ENCODE results near the gene MAML3. TPM values are rescaled to one million over a fixed set of nuclear protein-coding genes. Genes with fewer than 3 reads are reported as not detected.

MAML3 gene
- total RNA-seq, 1 experiment from 2014 or later, result 12.1 TPM

- no peaks in the 10 kb centered on the region for H3K36me3 ChIP-seq (ENCODE audit: control insufficient read depth, insufficient read depth, low read length)
- no peaks in the 10 kb centered on the region for H3K9me3 ChIP-seq
- H3K27me3 Mint-ChIP-seq (ENCODE audit: insufficient read depth, unreplicated experiment), result no peaks in the 10 kb centered on the region
- no peak overlapping the region for H3K4me3 ChIP-seq (ENCODE audit: low read depth, low read length)
- H3K9me3 Mint-ChIP-seq (ENCODE audit: unreplicated experiment), result no peaks in the 10 kb centered on the region
- DNase-seq, result no peak
- H3K4me1 Mint-ChIP-seq (ENCODE audit: low read depth, unreplicated experiment), result peaks cover 10% of the 10 kb centered on the region
- H3K27me3 ChIP-seq (replicated peaks; ENCODE audit: control insufficient read depth, insufficient read depth, low read length), result no peaks in the 10 kb centered on the region
- BruUV-seq (replicated peaks), result no TSS peak
- H3K27ac Mint-ChIP-seq (ENCODE audit: unreplicated experiment), result no peak overlapping the region
- ChIA-PET POLR2A (no interaction called here), CTCF (no interaction called here)
- peaks cover 2% of the 10 kb centered on the region; the same call in 1 of the 2 replicates for H3K4me1 ChIP-seq
- H3K36me3 Mint-ChIP-seq (ENCODE audit: insufficient read depth, unreplicated experiment), result peaks cover 4% of the 10 kb centered on the region
- intact Hi-C loops (cut with micrococcal nuclease; ENCODE audit: unreplicated experiment), result no loop called here
- TF ChIP-seq, protein P1, sequence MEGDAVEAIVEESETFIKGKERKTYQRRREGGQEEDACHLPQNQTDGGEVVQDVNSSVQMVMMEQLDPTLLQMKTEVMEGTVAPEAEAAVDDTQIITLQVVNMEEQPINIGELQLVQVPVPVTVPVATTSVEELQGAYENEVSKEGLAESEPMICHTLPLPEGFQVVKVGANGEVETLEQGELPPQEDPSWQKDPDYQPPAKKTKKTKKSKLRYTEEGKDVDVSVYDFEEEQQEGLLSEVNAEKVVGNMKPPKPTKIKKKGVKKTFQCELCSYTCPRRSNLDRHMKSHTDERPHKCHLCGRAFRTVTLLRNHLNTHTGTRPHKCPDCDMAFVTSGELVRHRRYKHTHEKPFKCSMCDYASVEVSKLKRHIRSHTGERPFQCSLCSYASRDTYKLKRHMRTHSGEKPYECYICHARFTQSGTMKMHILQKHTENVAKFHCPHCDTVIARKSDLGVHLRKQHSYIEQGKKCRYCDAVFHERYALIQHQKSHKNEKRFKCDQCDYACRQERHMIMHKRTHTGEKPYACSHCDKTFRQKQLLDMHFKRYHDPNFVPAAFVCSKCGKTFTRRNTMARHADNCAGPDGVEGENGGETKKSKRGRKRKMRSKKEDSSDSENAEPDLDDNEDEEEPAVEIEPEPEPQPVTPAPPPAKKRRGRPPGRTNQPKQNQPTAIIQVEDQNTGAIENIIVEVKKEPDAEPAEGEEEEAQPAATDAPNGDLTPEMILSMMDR (IDR thresholded peaks at IDR 0.05; ENCODE audit: insufficient read depth in 1 of 2, low read depth in 1 of 2, low read length in 1 of 2, severe bottlenecking in 1 of 2, unreplicated experiment in 1 of 2), result no peak
- no peak overlapping the region for H3K4me3 Mint-ChIP-seq (ENCODE audit: unreplicated experiment)
Observed at GRCh38 chr4:140076307-140076706, 77.7 kb downstream of the MAML3 start.

GRCh38 chr4:140071806-140072205, 82.2 kb downstream of the MAML3 start:
- Mint-ChIP-seq H3K4me3 (ENCODE audit: unreplicated experiment) (no peak overlapping the region), H3K27ac (ENCODE audit: unreplicated experiment) (no peak overlapping the region), H3K27me3 (ENCODE audit: insufficient read depth, unreplicated experiment) (no peaks in the 10 kb centered on the region), H3K9me3 (ENCODE audit: unreplicated experiment) (no peaks in the 10 kb centered on the region), H3K4me1 (ENCODE audit: low read depth, unreplicated experiment) (peaks cover 28% of the 10 kb centered on the region), H3K36me3 (ENCODE audit: insufficient read depth, unreplicated experiment) (peaks cover 6% of the 10 kb centered on the region)
- CTCF ChIA-PET, result interaction anchor here (0.7 kb wide), 1 partner anchor 328 kb away, joined by 4 read pairs; no protein-coding TSS in a partner anchor
- H3K4me1 ChIP-seq, result peaks cover 11% of the 10 kb centered on the region
- DNase-seq, result no peak
- H3K36me3 ChIP-seq (ENCODE audit: control insufficient read depth, insufficient read depth, low read length), result no peaks in the 10 kb centered on the region
- intact Hi-C loops (cut with micrococcal nuclease; ENCODE audit: unreplicated experiment), result loop anchor here (2.0 kb wide), 1 partner anchor 13 kb away; no protein-coding TSS in a partner anchor
- no TSS peak for BruUV-seq (replicated peaks)
- H3K4me3 ChIP-seq (ENCODE audit: low read depth, low read length), result no peak overlapping the region
- no peaks in the 10 kb centered on the region for H3K9me3 ChIP-seq
- TF ChIP-seq, protein P1 (IDR thresholded peaks at IDR 0.05; ENCODE audit: insufficient read depth in 1 of 2, low read depth in 1 of 2, low read length in 1 of 2, severe bottlenecking in 1 of 2, unreplicated experiment in 1 of 2), result no peak
- POLR2A ChIA-PET, result no interaction called here
- H3K27me3 ChIP-seq (replicated peaks; ENCODE audit: control insufficient read depth, insufficient read depth, low read length), result no peaks in the 10 kb centered on the region

GRCh38 chr4:140070973-140071372, 83.0 kb downstream of the MAML3 start:
- intact Hi-C loops (cut with micrococcal nuclease; ENCODE audit: unreplicated experiment), result loop anchor here (2.0 kb wide), 1 partner anchor 14 kb away; no protein-coding TSS in a partner anchor
- H3K27ac Mint-ChIP-seq (ENCODE audit: unreplicated experiment), result peak overlapping the region; percentile 56
- no peak overlapping the region for H3K4me3 Mint-ChIP-seq (ENCODE audit: unreplicated experiment)
- POLR2A ChIA-PET, result no interaction called here
- no peaks in the 10 kb centered on the region for H3K9me3 ChIP-seq
- peaks cover 6% of the 10 kb centered on the region for H3K36me3 Mint-ChIP-seq (ENCODE audit: insufficient read depth, unreplicated experiment)
- H3K4me1 Mint-ChIP-seq (ENCODE audit: low read depth, unreplicated experiment), result peaks cover 37% of the 10 kb centered on the region
- H3K4me1 ChIP-seq, result peaks cover 19% of the 10 kb centered on the region
- no peaks in the 10 kb centered on the region for H3K27me3 Mint-ChIP-seq (ENCODE audit: insufficient read depth, unreplicated experiment)
- H3K27me3 ChIP-seq (replicated peaks; ENCODE audit: control insufficient read depth, insufficient read depth, low read length), result no peaks in the 10 kb centered on the region
- H3K4me3 ChIP-seq (ENCODE audit: low read depth, low read length), result no peak overlapping the region
- DNase-seq, result no peak
- no peaks in the 10 kb centered on the region for H3K36me3 ChIP-seq (ENCODE audit: control insufficient read depth, insufficient read depth, low read length)
- TF ChIP-seq, protein P1 (IDR thresholded peaks at IDR 0.05; ENCODE audit: insufficient read depth in 1 of 2, low read depth in 1 of 2, low read length in 1 of 2, severe bottlenecking in 1 of 2, unreplicated experiment in 1 of 2), result no peak
- BruUV-seq (replicated peaks), result no TSS peak
- H3K9me3 Mint-ChIP-seq (ENCODE audit: unreplicated experiment), result no peaks in the 10 kb centered on the region
- CTCF ChIA-PET, result no interaction called here

Measured in Caco-2 (cell line).